Parathyroid adenoma (tissue), 2 donors: ENCODE data around the gene ADAM23.

Source experiments
- H2AFZ ChIP-seq: fragments of 300-600 bp; sonication (generic); one replicate; pipeline ENCODE4 v1.7.0; 2017; ENCODE audit warnings: antibody characterized with exemption, mild to moderate bottlenecking
- H3K27ac ChIP-seq: fragments of 300-600 bp; sonication (generic); one replicate; pipeline ENCODE4 v1.7.0; 2017
- H3K27me3 ChIP-seq: fragments of 300-600 bp; sonication (generic); one replicate; pipeline ENCODE4 v1.7.0; 2017; ENCODE audit warnings: low read length; ENCODE audit not compliant: control insufficient read depth, insufficient read depth
- H3K36me3 ChIP-seq: fragments of 300-600 bp; sonication (generic); one replicate; pipeline ENCODE4 v1.7.0; 2017; ENCODE audit warnings: low read length; ENCODE audit not compliant: control insufficient read depth, insufficient read depth
- H3K4me1 ChIP-seq: fragments of 300-600 bp; sonication (generic); one replicate; pipeline ENCODE4 v1.7.0; 2017; ENCODE audit warnings: control low read depth
- H3K4me2 ChIP-seq: fragments of 300-600 bp; sonication (generic); one replicate; pipeline ENCODE4 v1.7.0; 2017; ENCODE audit warnings: low read length
- H3K4me3 ChIP-seq: fragments of 300-600 bp; sonication (generic); one replicate; pipeline ENCODE4 v1.7.0; 2017; ENCODE audit warnings: low read depth, low read length
- H3K79me2 ChIP-seq: fragments of 300-600 bp; sonication (generic); one replicate; pipeline ENCODE4 v1.7.0; 2017; ENCODE audit warnings: control low read depth
- H3K9ac ChIP-seq: fragments of 300-600 bp; sonication (generic); one replicate; pipeline ENCODE4 v1.7.0; 2017; ENCODE audit warnings: mild to moderate bottlenecking
- H3K9me3 ChIP-seq: fragments of 300-600 bp; sonication (generic); one replicate; pipeline ENCODE4 v1.7.0; 2017; ENCODE audit warnings: low read length; ENCODE audit not compliant: control insufficient read depth
- TF ChIP-seq, protein P1 (sequence below): fragments of 300-600 bp; sonication (generic); IDR thresholded peaks from one replicate; pipeline ENCODE4 v1.7.0; 2017; ENCODE audit warnings: antibody characterized with exemption, mild to moderate bottlenecking
- donor health status: primary hyperparathyroidism.

The ADAM23 gene

DNA sequence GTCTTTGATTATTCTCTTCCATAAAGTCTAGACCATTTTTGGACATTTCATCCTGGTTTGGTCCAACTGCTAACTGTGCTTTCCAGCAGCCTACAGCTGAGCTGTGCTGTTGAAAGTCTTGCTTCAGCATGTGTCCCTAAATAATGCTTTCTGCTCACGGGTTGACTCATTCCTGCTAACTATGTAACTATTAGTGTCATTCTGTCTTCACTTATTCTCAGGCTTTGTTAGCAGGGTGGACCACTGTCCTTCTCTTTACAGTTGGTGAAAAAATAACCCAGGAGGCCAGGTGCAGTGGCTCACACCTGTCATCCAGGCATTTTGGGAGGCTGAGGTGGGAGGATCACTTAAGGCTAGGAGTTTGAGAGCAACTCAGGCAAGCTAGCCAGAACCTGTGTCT is 8.9 kb downstream of the ADAM23 start:
- no peak overlapping the region for H3K4me2 ChIP-seq
- H3K9me3 ChIP-seq: no peaks in the 10 kb centered on the region
- no peak overlapping the region for H3K27ac ChIP-seq
- TF ChIP-seq, protein P1, sequence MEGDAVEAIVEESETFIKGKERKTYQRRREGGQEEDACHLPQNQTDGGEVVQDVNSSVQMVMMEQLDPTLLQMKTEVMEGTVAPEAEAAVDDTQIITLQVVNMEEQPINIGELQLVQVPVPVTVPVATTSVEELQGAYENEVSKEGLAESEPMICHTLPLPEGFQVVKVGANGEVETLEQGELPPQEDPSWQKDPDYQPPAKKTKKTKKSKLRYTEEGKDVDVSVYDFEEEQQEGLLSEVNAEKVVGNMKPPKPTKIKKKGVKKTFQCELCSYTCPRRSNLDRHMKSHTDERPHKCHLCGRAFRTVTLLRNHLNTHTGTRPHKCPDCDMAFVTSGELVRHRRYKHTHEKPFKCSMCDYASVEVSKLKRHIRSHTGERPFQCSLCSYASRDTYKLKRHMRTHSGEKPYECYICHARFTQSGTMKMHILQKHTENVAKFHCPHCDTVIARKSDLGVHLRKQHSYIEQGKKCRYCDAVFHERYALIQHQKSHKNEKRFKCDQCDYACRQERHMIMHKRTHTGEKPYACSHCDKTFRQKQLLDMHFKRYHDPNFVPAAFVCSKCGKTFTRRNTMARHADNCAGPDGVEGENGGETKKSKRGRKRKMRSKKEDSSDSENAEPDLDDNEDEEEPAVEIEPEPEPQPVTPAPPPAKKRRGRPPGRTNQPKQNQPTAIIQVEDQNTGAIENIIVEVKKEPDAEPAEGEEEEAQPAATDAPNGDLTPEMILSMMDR: no peak
- H2AFZ ChIP-seq: no peak overlapping the region
- H3K79me2 ChIP-seq: peaks cover 59% of the 10 kb centered on the region
- no peaks in the 10 kb centered on the region for H3K36me3 ChIP-seq
- H3K4me3 ChIP-seq: no peak overlapping the region
- H3K9ac ChIP-seq: no peak overlapping the region
- no peaks in the 10 kb centered on the region for H3K27me3 ChIP-seq
- H3K4me1 ChIP-seq: peaks cover 19% of the 10 kb centered on the region

DNA sequence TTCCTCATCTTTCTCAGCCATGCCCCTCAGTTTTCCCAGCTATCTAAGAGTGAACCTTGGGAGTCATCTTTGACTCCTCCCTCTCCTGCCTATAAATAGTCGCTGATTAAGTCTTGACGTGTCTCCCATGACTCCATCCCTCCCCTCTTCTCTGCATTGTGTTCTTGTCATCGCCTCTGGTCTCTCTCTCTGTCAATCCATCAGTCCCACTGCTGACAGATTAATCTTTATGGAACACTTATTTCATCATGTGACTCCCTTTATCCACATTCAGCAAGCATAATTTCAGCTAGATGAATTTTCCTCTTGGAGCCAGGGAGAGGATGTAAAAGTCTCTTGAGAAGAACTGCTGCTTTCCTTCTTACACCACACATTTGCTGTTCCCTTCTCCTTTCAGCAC is 9.4 kb downstream of the ADAM23 start:
- no peak overlapping the region for H3K4me3 ChIP-seq
- no peaks in the 10 kb centered on the region for H3K9me3 ChIP-seq
- TF ChIP-seq, protein P1: no peak
- peaks cover 59% of the 10 kb centered on the region for H3K79me2 ChIP-seq
- no peak overlapping the region for H3K9ac ChIP-seq
- peaks cover 16% of the 10 kb centered on the region for H3K4me1 ChIP-seq
- H3K27ac ChIP-seq: no peak overlapping the region
- H2AFZ ChIP-seq: no peak overlapping the region
- no peaks in the 10 kb centered on the region for H3K27me3 ChIP-seq
- H3K4me2 ChIP-seq: no peak overlapping the region
- no peaks in the 10 kb centered on the region for H3K36me3 ChIP-seq

DNA sequence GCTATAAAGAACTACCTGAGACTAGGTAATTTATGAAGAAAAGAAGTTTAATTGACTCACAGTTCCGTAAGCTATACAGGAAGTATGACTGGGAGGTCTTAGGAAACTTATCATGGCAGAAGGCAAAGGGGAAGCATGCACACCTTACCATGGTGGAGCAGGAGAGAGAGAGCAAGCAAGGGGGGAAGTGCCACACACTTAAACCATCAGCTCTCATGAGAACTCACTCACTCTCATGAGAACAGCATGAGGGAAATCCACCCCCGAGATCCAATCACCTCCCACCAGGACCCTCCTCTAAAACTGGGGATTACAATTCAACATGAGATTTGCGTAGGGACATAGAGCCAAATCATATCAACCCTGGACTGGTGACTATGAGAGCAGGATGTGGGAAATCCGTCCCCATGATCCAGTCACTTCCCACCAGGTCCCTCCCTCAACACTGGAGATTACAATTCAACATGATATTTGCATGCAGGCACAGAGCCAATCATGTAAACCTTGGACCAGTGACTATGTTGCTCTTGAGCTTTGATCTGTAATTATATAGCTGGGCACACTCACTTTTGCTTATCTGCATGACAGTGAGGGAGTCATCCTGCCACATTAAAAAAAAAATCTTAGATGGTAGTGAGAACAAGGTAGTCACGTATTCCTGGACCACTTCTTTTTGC is 12.9 kb downstream of the ADAM23 start:
- Histone ChIP-seq H3K27me3 (no peaks in the 10 kb centered on the region), H3K36me3 (no peaks in the 10 kb centered on the region), H3K79me2 (peaks cover 60% of the 10 kb centered on the region), H3K4me2 (no peak overlapping the region), H3K4me3 (no peak overlapping the region), H3K27ac (peak overlapping the region; percentile 6), H3K9me3 (no peaks in the 10 kb centered on the region), H3K4me1 (peaks cover 13% of the 10 kb centered on the region), H2AFZ (no peak overlapping the region), H3K9ac (no peak overlapping the region)
- TF ChIP-seq, protein P1: no peak

DNA sequence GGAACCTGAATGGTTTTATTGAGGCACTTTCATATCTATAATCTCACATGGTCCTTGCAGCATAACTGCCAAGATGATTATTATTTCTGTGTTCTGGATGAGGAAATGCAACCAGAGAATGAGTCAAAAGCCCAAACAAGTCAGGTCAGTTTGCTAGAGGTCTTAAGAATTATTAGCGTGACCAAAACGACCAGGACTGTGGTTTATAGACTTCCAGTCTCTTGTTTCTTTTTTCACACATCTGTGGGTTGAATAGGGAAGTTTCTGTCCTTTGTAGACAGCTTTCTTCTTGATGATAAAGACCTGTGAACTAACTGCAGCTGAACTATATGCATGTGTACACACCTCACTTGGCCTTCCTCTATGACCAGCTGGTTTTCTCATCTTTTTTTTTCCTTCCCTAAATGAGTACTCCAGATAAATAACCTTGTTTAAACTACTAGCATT is 13.9 kb downstream of the ADAM23 start:
- Histone ChIP-seq H3K27me3 (no peaks in the 10 kb centered on the region), H3K27ac (no peak overlapping the region), H3K9ac (no peak overlapping the region), H3K9me3 (no peaks in the 10 kb centered on the region), H3K79me2 (peaks cover 58% of the 10 kb centered on the region), H3K36me3 (no peaks in the 10 kb centered on the region), H3K4me1 (peaks cover 13% of the 10 kb centered on the region), H3K4me3 (no peak overlapping the region), H3K4me2 (no peak overlapping the region), H2AFZ (no peak overlapping the region)
- TF ChIP-seq, protein P1: no peak

DNA sequence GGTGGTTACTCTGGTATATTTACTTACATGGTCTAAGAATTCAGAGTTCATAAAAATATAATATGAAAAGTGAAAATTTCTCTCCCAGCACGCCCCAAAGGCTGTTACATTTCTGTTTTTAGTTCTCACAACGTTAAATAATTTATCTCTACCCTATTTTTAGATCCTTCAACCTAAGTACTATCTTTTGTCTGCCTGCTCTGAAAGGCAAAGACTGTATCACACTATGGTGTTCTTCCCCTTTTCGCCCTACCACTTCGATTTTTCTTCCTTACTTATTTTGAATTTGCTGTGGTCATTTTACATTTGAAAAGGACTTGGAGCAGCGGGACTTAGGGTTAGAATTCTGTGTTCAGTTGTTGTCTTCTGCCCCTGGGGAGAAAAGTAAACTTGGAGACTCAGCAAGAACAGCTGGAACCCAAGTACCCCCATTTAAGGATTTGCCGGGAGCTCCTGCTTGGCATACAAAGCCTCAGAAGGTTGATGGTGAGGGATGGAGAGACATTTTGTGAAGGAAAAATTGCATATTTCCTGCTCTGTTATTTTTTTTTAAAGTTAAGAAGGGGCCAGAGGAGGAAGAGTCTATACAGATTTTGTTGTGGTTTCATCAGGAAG is 19.0 kb downstream of the ADAM23 start:
- no peaks in the 10 kb centered on the region for H3K36me3 ChIP-seq

More for the DNA sequence above, 19.0 kb downstream of the ADAM23 start:
- Histone ChIP-seq H3K79me2 (peaks cover 39% of the 10 kb centered on the region), H3K27ac (no peak overlapping the region), H2AFZ (no peak overlapping the region), H3K4me3 (no peak overlapping the region), H3K9ac (no peak overlapping the region), H3K4me1 (peaks cover under 1% of the 10 kb centered on the region), H3K4me2 (no peak overlapping the region), H3K9me3 (no peaks in the 10 kb centered on the region), H3K27me3 (no peaks in the 10 kb centered on the region)
- TF ChIP-seq, protein P1: no peak
